K562 (cell line): Measurements from ENCODE around the gene HES4. TPM values are rescaled to one million over a fixed set of nuclear protein-coding genes. Genes with fewer than 3 reads are reported as not detected.
"Not testable (repeated sequence)": the region's sequence is repeated elsewhere in the genome, so short reads cannot be mapped to it uniquely, and the experiment has no call there.

Source experiments
- ATAC-seq: fragments of 200-7000 bp; cut with Tn5 transposase; 3 replicates; pipeline ENCODE4 v1.9.1; 2020; ENCODE audit warnings: moderate library complexity
- BruUV-seq: library from RNA; stranded (reverse); fragments of 400-500 nt; replicated peaks from 2 replicates; lab custom pipeline; 2021; lab: Mats Ljungman, UMichigan
- CTCF ChIA-PET: fragments of 300-600 bp; formaldehyde crosslinking; extraction: SDS; loops from one replicate; lab custom pipeline; 2021; ENCODE audit warnings: low intra/inter-chr PET ratio; lab: Yijun Ruan, JAX
- POLR2A ChIA-PET: fragments of 300-600, 350-650 bp; sonication (Branson Sonifier 250); formaldehyde crosslinking; extraction: SDS; loops from one replicate; lab custom pipeline; 2021; ENCODE audit warnings: antibody characterized with exemption, inconsistent platforms; lab: Yijun Ruan, JAX
- DNase-seq, 4 experiments: peaks; one replicate each; pipeline versions ENCODE4 v3.0.0 to v3.0.0-alpha.2; 2011 to 2018; ENCODE audit warnings: low spot score in 3 of 4, mixed read lengths in 3 of 4; ENCODE audit errors: extremely low read depth in 1 of 4
- FAIRE-seq: peaks from 2 replicates; lab custom pipeline; 2011; peaks lifted over from hg19 to GRCh38; lab: Jason Lieb, UNC
- H2AFZ ChIP-seq: 2 replicates; pipeline ENCODE4 v1.6.0; 2011; ENCODE audit warnings: low read depth, low read length, control low read depth, inconsistent platforms
- H3K27ac ChIP-seq: fragments of 200-600 bp; 3 replicates; pipeline ENCODE4 v1.8.0; 2011; ENCODE audit warnings: low read depth, mild to moderate bottlenecking, control low read depth, inconsistent platforms, low read length, moderate library complexity, mixed read lengths; ENCODE audit errors: extremely low read depth
- H3K27me3 ChIP-seq, 2 experiments: fragments of 300-600 bp in 1 of 2; 2 replicates in 1 of 2; 3 replicates in 1 of 2; pipeline versions ENCODE4 v1.6.0 to v1.8.0; 2011; ENCODE audit warnings: inconsistent platforms in 2 of 2, low read length in 2 of 2, mild to moderate bottlenecking in 1 of 2, mixed read lengths in 1 of 2, moderate library complexity in 1 of 2; ENCODE audit not compliant: control insufficient read depth in 2 of 2, insufficient read depth in 2 of 2
- H3K36me3 ChIP-seq: fragments of 300-600 bp; 3 replicates; pipeline ENCODE4 v1.8.0; 2011; ENCODE audit warnings: mild to moderate bottlenecking, low read length, inconsistent platforms; ENCODE audit not compliant: control insufficient read depth, insufficient read depth
- H3K4me1 ChIP-seq, 2 experiments: fragments of 200-600 bp in 1 of 2; replicated peaks in 1 of 2; 2 replicates in 1 of 2; 3 replicates in 1 of 2; pipeline versions ENCODE4 v1.5.1 to v1.8.0; 2011; ENCODE audit warnings: inconsistent platforms in 2 of 2, low read length in 2 of 2, mild to moderate bottlenecking in 1 of 2, mixed read lengths in 1 of 2, moderate library complexity in 1 of 2; ENCODE audit not compliant: control insufficient read depth in 2 of 2, insufficient read depth in 2 of 2
- H3K4me2 ChIP-seq: 2 replicates; pipeline ENCODE4 v1.6.1; 2011; ENCODE audit warnings: low read length, control low read depth, inconsistent platforms, mixed read lengths; ENCODE audit not compliant: insufficient read depth
- H3K4me3 ChIP-seq: fragments of 200-600 bp; sonication (generic), shearing (Covaris generic); 2 replicates; pipeline ENCODE4 v1.5.1; 2016; ENCODE audit warnings: control low read depth, inconsistent platforms
- H3K79me2 ChIP-seq: fragments of 200-600 bp; 3 replicates; pipeline ENCODE4 v1.8.0; 2011; ENCODE audit warnings: low read length, inconsistent platforms; ENCODE audit not compliant: control insufficient read depth, insufficient read depth
- H3K9ac ChIP-seq, 2 experiments: 2 replicates each; pipeline versions ENCODE4 v1.6.0 to v1.6.1; 2011; ENCODE audit warnings: low read depth in 2 of 2, low read length in 2 of 2, control low read depth in 1 of 2, inconsistent platforms in 1 of 2, mild to moderate bottlenecking in 1 of 2, mixed read lengths in 1 of 2; ENCODE audit not compliant: insufficient read depth in 1 of 2
- H3K9me1 ChIP-seq: one replicate; pipeline ENCODE4 v1.6.0; 2011; ENCODE audit warnings: inconsistent platforms, mild to moderate bottlenecking, low read length, moderate library complexity; ENCODE audit not compliant: control insufficient read depth, insufficient read depth
- H3K9me3 ChIP-seq: replicated peaks from 2 replicates; pipeline ENCODE4 v1.5.1; 2011; ENCODE audit warnings: low read depth, low read length, inconsistent platforms; ENCODE audit not compliant: control insufficient read depth, insufficient read depth
- H4K20me1 ChIP-seq: replicated peaks from 2 replicates; pipeline ENCODE4 v1.6.1; 2011; ENCODE audit warnings: low read length, inconsistent platforms, mixed read lengths; ENCODE audit not compliant: control insufficient read depth, insufficient read depth
- FOSL1 ChIP-seq: fragments of 200-800 bp; sonication (Bioruptor generic); conservative IDR thresholded peaks from 2 replicates; pipeline ENCODE4 v1.6.1; 2016; ENCODE audit warnings: missing genetic modification characterization, missing compliant biosample characterization
- KAT7 ChIP-seq: sonication (generic); formaldehyde crosslinking; IDR thresholded peaks from 2 replicates; pipeline ENCODE4 v1.8.0; 2022; ENCODE audit warnings: missing genetic modification reagents, mild to moderate bottlenecking, borderline replicate concordance
- MTA1 ChIP-seq: fragments of 450-650 bp; IDR thresholded peaks from 2 replicates; pipeline ENCODE4 v1.6.1; 2017; ENCODE audit warnings: borderline replicate concordance
- MTA2 ChIP-seq: fragments of 450-650 bp; IDR thresholded peaks from 2 replicates; pipeline ENCODE4 v1.6.1; 2016; ENCODE audit warnings: low read depth
- NR2C2 ChIP-seq, 2 experiments: fragments of 200-800 bp in 1 of 2; sonication (Bioruptor generic) in 1 of 2; sonication (generic) in 1 of 2; formaldehyde crosslinking in 1 of 2; IDR thresholded peaks; 2 replicates each; pipeline versions ENCODE4 v1.6.1 to v1.8.0; 2016 to 2022; ENCODE audit warnings: mild to moderate bottlenecking in 1 of 2, missing compliant biosample characterization in 1 of 2, missing genetic modification characterization in 1 of 2, missing genetic modification reagents in 1 of 2
- SMAD3 ChIP-seq: fragments of 450-650 bp; formaldehyde crosslinking; conservative IDR thresholded peaks from 2 replicates; pipeline ENCODE4 v1.4.0; 2020; ENCODE audit warnings: mild to moderate bottlenecking
- ZNF586 ChIP-seq: fragments of 450-650 bp; formaldehyde crosslinking; conservative IDR thresholded peaks from 2 replicates; pipeline ENCODE4 v1.4.0; 2020; ENCODE audit warnings: mild to moderate bottlenecking, moderate library complexity
- WGBS: fragments of 100-300 bp; shearing (Covaris generic); methylation state at CpG from one replicate; pipeline ENCODE4 v1.1.6; 2016; ENCODE audit warnings: low coverage, mixed read lengths; ENCODE audit not compliant: insufficient coverage; ENCODE audit errors: missing lambda C conversion rate; 5-methylcytosine and 5-hydroxymethylcytosine counted together
- in situ Hi-C: fragments of 300-500 bp; cut with MboI; formaldehyde crosslinking; loops from 4 replicates; pipeline ENCODE4 v1.15.0; 2018; ENCODE audit warnings: inconsistent platforms, mixed read lengths
- intact Hi-C: fragments of 100-400 bp; cut with micrococcal nuclease; formaldehyde crosslinking; loops from 2 replicates; pipeline ENCODE4 v1.14.2; 2022
- polyA plus RNA-seq, 8 experiments: library from polyadenylated mRNA; depleted of rRNA in 4 of 8; stranded (reverse) in 5 of 8; unstranded in 3 of 8; fragments of >200 nt; fragmentation: Nextera tagmentation in 2 of 8; fragmentation: Illumina TruSeq in 1 of 8; extraction: Ambion mirVana in 2 of 8; extraction: Trizol in 1 of 8; gene quantifications; 2 replicates each; pipeline versions ENCODE4 v1.2.1 to v1.2.3, GENCODE V29; 2011 to 2014; ENCODE audit warnings: inconsistent platforms in 1 of 8, missing spikeins in 1 of 8
- total RNA-seq, 7 experiments: library from RNA; depleted of rRNA in 6 of 7; stranded (reverse); fragments of >200 nt in 6 of 7; fragmentation: Illumina TruSeq in 2 of 7; extraction: Trizol in 2 of 7; gene quantifications; 2 replicates each; pipeline versions ENCODE4 v1.2.1 to v1.2.3, GENCODE V29; 2011 to 2021; ENCODE audit warnings: low replicate concordance in 1 of 7

HES4 gene
- total and polyA plus RNA-seq, 9 of the 15 experiments (the other 6 are each of a cell fraction or from before 2014, with no cell fraction given), result 0.21 to 43.7 (median 5.3) TPM; not detected in 2

GRCh38 chr1:1012736-1013104 lies 12.8 kb upstream of the HES4 start:
- DNase-seq; H3K27me3 ChIP-seq; in situ Hi-C loops; H3K9me3 ChIP-seq; CTCF ChIA-PET; H4K20me1 ChIP-seq; FAIRE-seq; H3K9me1 ChIP-seq; BruUV-seq; intact Hi-C loops; H3K36me3 ChIP-seq; H3K79me2 ChIP-seq; TF ChIP-seq NR2C2 (CRISPR knock-in tag; IDR thresholded peaks at IDR 0.05): not testable (repeated sequence)
- Histone ChIP-seq H3K27ac (peak overlapping the region; percentile 83), H3K4me3 (peak overlapping the region; percentile 50), H3K4me1 (peaks cover 12 to 27% of the 10 kb centered on the region in 2 experiments), H3K4me2 (peak overlapping the region; percentile 96), H2AFZ (peak overlapping the region; percentile 96), H3K9ac (peak overlapping the region; percentile 70 to 95; a peak in 3 of 4 replicates)
- TF ChIP-seq FOSL1 (tag), result peak; percentile 31
- 0 out of 2 replicates have a peak, but pooled peaks have one; percentile 29 for TF ChIP-seq KAT7 (CRISPR knock-in tag)
- TF ChIP-seq SMAD3 (CRISPR knock-in tag), result 0 out of 2 replicates have a peak, but pooled peaks have one; percentile 42
- TF ChIP-seq MTA2, result peak; percentile 3; the same call in 1 of the 2 replicates
- 0 out of 2 replicates have a peak, but pooled peaks have one; percentile 14 for TF ChIP-seq ZNF586 (CRISPR knock-in tag)
- TF ChIP-seq MTA1, result 0 out of 2 replicates have a peak, but pooled peaks have one; percentile 29
- TF ChIP-seq NR2C2 (tag; IDR thresholded peaks at IDR 0.05), result 0 out of 2 replicates have a peak, but pooled peaks have one; percentile 11
- 35% methylated on average over 13 of the region's 13 CpGs for WGBS
- ATAC-seq, result peak; percentile 17
- POLR2A ChIA-PET, result interaction anchor here (1.0 to 2.3 kb wide), 5 partner anchors 8 to 50 kb away, joined by 4 to 16 read pairs (median 4); no protein-coding TSS in a partner anchor
